D721Med (cell line): ENCODE measurements around the gene MACF1.
A peak's percentile ranks its signal among the peaks of the same experiment; 100 is the strongest.

ENCODE experiments used
- DNase-seq: peaks from one replicate; pipeline ENCODE4 v3.0.0; 2011; ENCODE audit warnings: low spot score; ENCODE audit not compliant: insufficient read length
- FAIRE-seq: peaks from 2 replicates; lab custom pipeline; 2011; peaks lifted over from hg19 to GRCh38; lab: Jason Lieb, UNC
- TF ChIP-seq, protein P1 (sequence below): IDR thresholded peaks from 2 replicates; pipeline ENCODE4 v1.5.1; 2012; ENCODE audit warnings: mild to moderate bottlenecking, control low read depth; ENCODE audit not compliant: insufficient read depth; ENCODE audit errors: missing control alignments

The MACF1 gene

GRCh38 chr1:39368045-39368444 lies 163.6 kb downstream of the MACF1 start:
- TF ChIP-seq, protein P1, sequence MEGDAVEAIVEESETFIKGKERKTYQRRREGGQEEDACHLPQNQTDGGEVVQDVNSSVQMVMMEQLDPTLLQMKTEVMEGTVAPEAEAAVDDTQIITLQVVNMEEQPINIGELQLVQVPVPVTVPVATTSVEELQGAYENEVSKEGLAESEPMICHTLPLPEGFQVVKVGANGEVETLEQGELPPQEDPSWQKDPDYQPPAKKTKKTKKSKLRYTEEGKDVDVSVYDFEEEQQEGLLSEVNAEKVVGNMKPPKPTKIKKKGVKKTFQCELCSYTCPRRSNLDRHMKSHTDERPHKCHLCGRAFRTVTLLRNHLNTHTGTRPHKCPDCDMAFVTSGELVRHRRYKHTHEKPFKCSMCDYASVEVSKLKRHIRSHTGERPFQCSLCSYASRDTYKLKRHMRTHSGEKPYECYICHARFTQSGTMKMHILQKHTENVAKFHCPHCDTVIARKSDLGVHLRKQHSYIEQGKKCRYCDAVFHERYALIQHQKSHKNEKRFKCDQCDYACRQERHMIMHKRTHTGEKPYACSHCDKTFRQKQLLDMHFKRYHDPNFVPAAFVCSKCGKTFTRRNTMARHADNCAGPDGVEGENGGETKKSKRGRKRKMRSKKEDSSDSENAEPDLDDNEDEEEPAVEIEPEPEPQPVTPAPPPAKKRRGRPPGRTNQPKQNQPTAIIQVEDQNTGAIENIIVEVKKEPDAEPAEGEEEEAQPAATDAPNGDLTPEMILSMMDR, result no peak
- no peak for FAIRE-seq
- no peak for DNase-seq

- DNase-seq (no peak), FAIRE-seq (no peak)
- TF ChIP-seq, protein P1, result no peak
Observed at GRCh38 chr1:39369565-39369964, 165.1 kb downstream of the MACF1 start.

GRCh38 chr1:39370602-39371001 lies 166.1 kb downstream of the MACF1 start:
- FAIRE-seq (no peak), DNase-seq (no peak)
- TF ChIP-seq, protein P1, result no peak

GRCh38 chr1:39372105-39372504 lies 167.6 kb downstream of the MACF1 start:
- TF ChIP-seq, protein P1, result no peak
- FAIRE-seq (no peak), DNase-seq (no peak)

GRCh38 chr1:39376656-39377055 lies 172.2 kb downstream of the MACF1 start:
- FAIRE-seq, result no peak
- TF ChIP-seq, protein P1, result no peak
- no peak for DNase-seq

- FAIRE-seq, result no peak
- DNase-seq, result no peak
- TF ChIP-seq, protein P1, result peak; percentile 50
Observed at GRCh38 chr1:39378377-39378776, 173.9 kb downstream of the MACF1 start.

- TF ChIP-seq, protein P1, result no peak
- DNase-seq (no peak), FAIRE-seq (no peak)
Observed at GRCh38 chr1:39379187-39379586, 174.7 kb downstream of the MACF1 start.
